GM23338 (cell line): ENCODE results near the gene STPG4. TPM values are rescaled to one million over a fixed set of nuclear protein-coding genes. Genes with fewer than 3 reads are reported as not detected.
"Not testable (repeated sequence)": the region's sequence is repeated elsewhere in the genome, so short reads cannot be mapped to it uniquely, and the experiment has no call there.

ENCODE experiments used
- ATAC-seq: fragments of 200-7000 bp; cut with Tn5 transposase; 3 replicates; pipeline ENCODE4 v1.9.1; 2020
- DNase-seq: peaks from one replicate; pipeline ENCODE4 v3.0.0-alpha.2; 2015; ENCODE audit warnings: low spot score
- H2AFZ ChIP-seq: fragments of 200-600 bp; sonication (generic); 2 replicates; pipeline ENCODE4 v1.8.0; 2016; ENCODE audit warnings: antibody characterized with exemption, mild to moderate bottlenecking, moderate library complexity
- H3F3A ChIP-seq: fragments of 200-600 bp; sonication (generic); replicated peaks from 2 replicates; pipeline ENCODE4 v1.8.0; 2017; ENCODE audit warnings: antibody characterized with exemption, mixed run types, low read depth
- H3K27ac ChIP-seq: fragments of 200-600 bp; sonication (generic); 2 replicates; pipeline ENCODE4 v1.6.1; 2016; ENCODE audit warnings: low read depth
- H3K27me3 ChIP-seq: fragments of 200-600 bp; sonication (generic); 2 replicates; pipeline ENCODE4 v1.8.0; 2016; ENCODE audit warnings: mild to moderate bottlenecking, mixed run types, moderate library complexity; ENCODE audit not compliant: insufficient read depth
- H3K36me3 ChIP-seq: fragments of 200-600 bp; sonication (generic); 2 replicates; pipeline ENCODE4 v1.8.0; 2016; ENCODE audit warnings: mild to moderate bottlenecking; ENCODE audit not compliant: insufficient read depth
- H3K4me1 ChIP-seq: fragments of 200-600 bp; sonication (generic); 2 replicates; pipeline ENCODE4 v1.8.0; 2016; ENCODE audit warnings: mild to moderate bottlenecking, moderate library complexity; ENCODE audit not compliant: insufficient read depth
- H3K4me2 ChIP-seq: fragments of 200-600 bp; sonication (generic); 2 replicates; pipeline ENCODE4 v1.7.1; 2017; ENCODE audit warnings: mixed run types
- H3K4me3 ChIP-seq: fragments of 200-600 bp; sonication (generic); 2 replicates; pipeline ENCODE4 v1.6.1; 2016; ENCODE audit warnings: mixed run types
- H3K79me2 ChIP-seq: fragments of 200-600 bp; sonication (generic); replicated peaks from 2 replicates; pipeline ENCODE4 v1.8.0; 2017; ENCODE audit warnings: mild to moderate bottlenecking; ENCODE audit not compliant: insufficient read depth
- H3K9me2 ChIP-seq: fragments of 200-600 bp; sonication (generic); 2 replicates; pipeline ENCODE4 v1.8.0; 2017; ENCODE audit not compliant: insufficient read depth
- H4K20me1 ChIP-seq: fragments of 200-600 bp; sonication (generic); replicated peaks from 2 replicates; pipeline ENCODE4 v1.8.0; 2017; ENCODE audit warnings: mild to moderate bottlenecking; ENCODE audit not compliant: insufficient read depth
- H3K27ac Mint-ChIP-seq: 2 replicates; pipeline ENCODE4 v1.8.0; 2020; ENCODE audit warnings: inconsistent platforms, mild to moderate bottlenecking, moderate library complexity, mixed read lengths
- H3K27me3 Mint-ChIP-seq: 3 replicates; pipeline ENCODE4 v1.8.0; 2022; ENCODE audit warnings: low read depth, mild to moderate bottlenecking, moderate library complexity, mixed read lengths, inconsistent platforms; ENCODE audit not compliant: insufficient read depth, poor library complexity
- H3K36me3 Mint-ChIP-seq: 3 replicates; pipeline ENCODE4 v1.8.0; 2021; ENCODE audit warnings: low read depth, mild to moderate bottlenecking, inconsistent platforms, moderate library complexity, mixed read lengths
- H3K4me1 Mint-ChIP-seq: 3 replicates; pipeline ENCODE4 v1.8.0; 2020; ENCODE audit warnings: mild to moderate bottlenecking, inconsistent platforms, mixed read lengths
- H3K4me3 Mint-ChIP-seq: 3 replicates; pipeline ENCODE4 v1.8.0; 2021; ENCODE audit warnings: moderate library complexity, mild to moderate bottlenecking, inconsistent platforms, mixed read lengths
- H3K9me3 Mint-ChIP-seq: 3 replicates; pipeline ENCODE4 v1.8.0; 2020; ENCODE audit warnings: moderate library complexity, mild to moderate bottlenecking, inconsistent platforms, mixed read lengths
- CREB1 ChIP-seq: fragments of 250-450 bp; sonication (Bioruptor Pico); IDR thresholded peaks from 2 replicates; pipeline ENCODE4 v1.5.0; 2020; ENCODE audit warnings: low read depth, mild to moderate bottlenecking, moderate library complexity
- CTCF ChIP-seq, 2 experiments: fragments of 200-600 bp in 1 of 2; sonication (generic) in 1 of 2; conservative IDR thresholded peaks; 2 replicates each; pipeline versions ENCODE4 v1.5.1 to v1.6.1; 2016 to 2017; ENCODE audit warnings: antibody characterized with exemption in 2 of 2, low read depth in 2 of 2, mild to moderate bottlenecking in 2 of 2, moderate library complexity in 1 of 2
- ETS1 ChIP-seq: IDR thresholded peaks from 2 replicates; pipeline ENCODE4 v1.6.1; 2016; ENCODE audit warnings: antibody characterized with exemption
- EZH2 ChIP-seq: fragments of 200-600 bp; sonication (generic); IDR thresholded peaks from one replicate; pipeline ENCODE4 v1.8.0; 2017; ENCODE audit warnings: antibody characterized with exemption, mild to moderate bottlenecking, low read depth; ENCODE audit not compliant: unreplicated experiment
- EZH2phosphoT487 ChIP-seq: fragments of 200-600 bp; sonication (generic); IDR thresholded peaks from one replicate; pipeline ENCODE4 v1.8.1; 2018; ENCODE audit warnings: antibody characterized with exemption; ENCODE audit not compliant: unreplicated experiment
- JUNB ChIP-seq: IDR thresholded peaks from one replicate; pipeline ENCODE4 v1.6.1; 2016; ENCODE audit warnings: antibody characterized with exemption; ENCODE audit not compliant: unreplicated experiment
- NANOG ChIP-seq: IDR thresholded peaks from 2 replicates; pipeline ENCODE4 v1.6.1; 2016; ENCODE audit warnings: antibody characterized with exemption, borderline replicate concordance
- REST ChIP-seq: IDR thresholded peaks from one replicate; pipeline ENCODE4 v1.6.1; 2018; ENCODE audit warnings: antibody characterized with exemption; ENCODE audit not compliant: unreplicated experiment
- STAT1 ChIP-seq: IDR thresholded peaks from one replicate; pipeline ENCODE4 v1.6.1; 2016; ENCODE audit warnings: antibody characterized with exemption; ENCODE audit not compliant: unreplicated experiment
- ZNF114 ChIP-seq: fragments of 250-450 bp; sonication (Bioruptor Pico); IDR thresholded peaks from 2 replicates; pipeline ENCODE4 v1.5.0; 2020; ENCODE audit warnings: mild to moderate bottlenecking, moderate library complexity
- ZNF331 ChIP-seq: fragments of 250-450 bp; sonication (Bioruptor Pico); IDR thresholded peaks from 2 replicates; pipeline ENCODE4 v1.5.0; 2020; ENCODE audit warnings: low read depth, mild to moderate bottlenecking, moderate library complexity
- polyA plus RNA-seq: library from polyadenylated mRNA; unstranded; fragments of >200 nt; fragmentation: Nextera tagmentation; extraction: Ambion mirVana; gene quantifications from 2 replicates; pipeline ENCODE4 v1.2.1, GENCODE V29; 2016
- total RNA-seq: library from RNA; depleted of rRNA; stranded (reverse); fragments of >200 nt; shearing (Covaris generic); gene quantifications from 2 replicates; pipeline ENCODE4 v1.2.3, GENCODE V29; 2014

Gene STPG4
- total and polyA plus RNA-seq, 2 experiments from 2014 or later: 0.28 TPM; not detected in 1

GRCh38 chr2:47169784-47170183, 14.7 kb upstream of the STPG4 start:
- Histone ChIP-seq H3F3A (no peaks in the 10 kb centered on the region; the same call in 1 of the 2 replicates), H2AFZ (no peak overlapping the region), H3K4me2 (no peak overlapping the region), H3K27ac (no peak overlapping the region), H3K4me1 (peaks cover 35% of the 10 kb centered on the region), H3K27me3 (no peaks in the 10 kb centered on the region), H3K9me2 (no peaks in the 10 kb centered on the region), H4K20me1 (peaks cover 94% of the 10 kb centered on the region), H3K4me3 (no peak overlapping the region), H3K36me3 (peaks cover 20% of the 10 kb centered on the region; the same call in 1 of the 2 replicates), H3K79me2 (peaks cover 100% of the 10 kb centered on the region)
- peak overlapping the region; percentile 20; the same call in 1 of the 2 replicates for H3K27ac Mint-ChIP-seq
- peaks cover 2% of the 10 kb centered on the region for H3K27me3 Mint-ChIP-seq
- H3K4me3 Mint-ChIP-seq: no peak overlapping the region
- TF ChIP-seq ZNF114 (CRISPR knock-in tag) (no peak), STAT1 (no peak), JUNB (no peak), NANOG (no peak), CREB1 (CRISPR knock-in tag) (no peak)
- no peak for DNase-seq
- no peak for ATAC-seq
- H3K9me3 Mint-ChIP-seq: no peaks in the 10 kb centered on the region
- peaks cover 69% of the 10 kb centered on the region for H3K36me3 Mint-ChIP-seq
- H3K4me1 Mint-ChIP-seq: peaks cover 51% of the 10 kb centered on the region

GRCh38 chr2:47168895-47169294, 13.8 kb upstream of the STPG4 start:
- Mint-ChIP-seq H3K36me3 (peaks cover 69% of the 10 kb centered on the region; the same call in 2 of the 3 replicates), H3K4me1 (peaks cover 48% of the 10 kb centered on the region)
- peaks cover 98% of the 10 kb centered on the region for H3K79me2 ChIP-seq
- not testable (repeated sequence) for H2AFZ ChIP-seq, DNase-seq, H3K27me3 ChIP-seq, H3K9me2 ChIP-seq, H3K27me3 Mint-ChIP-seq, H3K27ac ChIP-seq, H3K27ac Mint-ChIP-seq, H3F3A ChIP-seq, H3K4me3 Mint-ChIP-seq, H3K4me3 ChIP-seq, H3K4me2 ChIP-seq, ATAC-seq, H3K9me3 Mint-ChIP-seq
- peaks cover 90% of the 10 kb centered on the region for H4K20me1 ChIP-seq
- peaks cover 26% of the 10 kb centered on the region for H3K4me1 ChIP-seq
- peaks cover 20% of the 10 kb centered on the region; the same call in 1 of the 2 replicates for H3K36me3 ChIP-seq

- Histone ChIP-seq H3K27me3 (no peaks in the 10 kb centered on the region), H2AFZ (no peak overlapping the region), H4K20me1 (peaks cover 88% of the 10 kb centered on the region), H3K36me3 (peaks cover 33% of the 10 kb centered on the region), H3K79me2 (peaks cover 97% of the 10 kb centered on the region), H3K9me2 (no peaks in the 10 kb centered on the region), H3K4me1 (peaks cover 10% of the 10 kb centered on the region), H3F3A (no peaks in the 10 kb centered on the region; the same call in 1 of the 2 replicates), H3K4me3 (no peak overlapping the region), H3K4me2 (no peak overlapping the region), H3K27ac (no peak overlapping the region)
- H3K27ac Mint-ChIP-seq: no peak overlapping the region
- DNase-seq (no peak), ATAC-seq (no peak)
- H3K4me3 Mint-ChIP-seq: no peak overlapping the region
- H3K4me1 Mint-ChIP-seq: peaks cover 34% of the 10 kb centered on the region
- H3K27me3 Mint-ChIP-seq: peaks cover 3% of the 10 kb centered on the region
- no peaks in the 10 kb centered on the region for H3K9me3 Mint-ChIP-seq
- H3K36me3 Mint-ChIP-seq: peaks cover 77% of the 10 kb centered on the region
- no peak for TF ChIP-seq STAT1
- no peak for TF ChIP-seq CREB1 (CRISPR knock-in tag)
- TF ChIP-seq NANOG: no peak
- no peak for TF ChIP-seq ETS1
- TF ChIP-seq ZNF114 (CRISPR knock-in tag): no peak
- no peak for TF ChIP-seq REST
- TF ChIP-seq EZH2: no peak
- no peak for TF ChIP-seq ZNF331
- no peak for TF ChIP-seq EZH2phosphoT487
- TF ChIP-seq CTCF (conservative IDR thresholded peaks at IDR 0.05; ENCODE audit: low read depth in 2 of 2): no peak
Measured at GRCh38 chr2:47167149-47167548, 12.0 kb upstream of the STPG4 start.
